A673 (cell line): ENCODE measurements around the gene ITSN1.

Experiments used
- CTCF ChIP-seq: fragments of 300-800, 200-600 bp; sonication (generic); conservative IDR thresholded peaks from 2 replicates; pipeline ENCODE4 v1.5.1; 2017; ENCODE audit warnings: low read depth, mild to moderate bottlenecking, antibody characterized with exemption, low read length, moderate library complexity, mixed read lengths
- EZH2 ChIP-seq: fragments of 200-600 bp; sonication (generic); IDR thresholded peaks from 2 replicates; pipeline ENCODE4 v1.6.1; 2017; ENCODE audit warnings: borderline replicate concordance, low read depth, mild to moderate bottlenecking, mixed read lengths, antibody characterized with exemption, low read length; ENCODE audit not compliant: poor library complexity, severe bottlenecking

DNA sequence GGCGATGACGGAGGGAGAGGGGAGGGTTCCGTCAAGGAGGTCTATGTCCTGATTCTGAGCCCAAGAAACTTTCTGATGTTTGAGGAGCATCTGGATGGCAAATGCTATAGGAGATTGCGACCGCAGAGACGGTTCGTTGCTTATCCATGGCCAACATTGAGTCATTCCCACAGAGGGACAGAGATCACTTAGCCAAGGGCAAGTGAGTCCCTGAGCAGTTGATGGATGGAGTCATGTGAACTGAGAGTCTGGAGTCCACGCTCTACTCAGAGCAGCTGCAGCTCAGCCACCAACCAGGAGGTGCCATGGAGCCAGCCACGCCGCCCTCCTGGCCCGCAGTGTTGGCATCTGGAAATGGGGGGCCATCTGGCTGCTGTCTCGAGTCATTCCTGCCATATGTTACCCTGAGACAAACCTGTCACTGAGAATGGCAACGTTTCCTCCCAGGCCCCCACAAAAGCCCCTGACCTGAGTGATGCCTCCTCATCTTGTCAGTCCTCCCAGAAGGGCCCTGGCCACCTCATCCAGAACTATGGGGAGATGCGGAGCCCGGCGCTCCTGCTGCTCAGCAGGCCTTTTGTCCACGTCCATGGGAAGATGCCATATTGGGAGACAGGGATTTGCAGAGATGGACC is 214.7 kb downstream of the ITSN1 start:
- TF ChIP-seq CTCF (no peak), EZH2 (no peak)
